Keratinocyte (primary cell): ENCODE results near the gene MIA2.

Experiments used
- CTCF ChIP-seq, 3 experiments: IDR thresholded peaks in 1 of 3; conservative IDR thresholded peaks in 1 of 3; optimal IDR thresholded peaks in 1 of 3; 2 replicates in 2 of 3; 3 replicates in 1 of 3; pipeline versions ENCODE3 to v1.5.1; 2011; ENCODE audit warnings: low read length in 3 of 3, mild to moderate bottlenecking in 3 of 3, moderate library complexity in 2 of 3, control low read depth in 1 of 3, inconsistent platforms in 1 of 3; ENCODE audit not compliant: insufficient read depth in 2 of 3; ENCODE audit errors: extremely low read depth in 1 of 3
- EZH2 ChIP-seq: IDR thresholded peaks from one replicate; pipeline ENCODE4 v1.6.1; 2012; ENCODE audit warnings: inconsistent platforms, mild to moderate bottlenecking, low read length, moderate library complexity

- TF ChIP-seq CTCF (optimal IDR thresholded peaks at IDR 0.05 in 1 of 3, IDR thresholded peaks at IDR 0.05 in 1 of 3, conservative IDR thresholded peaks at IDR 0.05 in 1 of 3; ENCODE audit: extremely low read depth in 1 of 3, insufficient read depth in 2 of 3, low read length in 3 of 3) (no peak), EZH2 (no peak)
Measured at GRCh38 chr14:39217214-39217879, 16.4 kb upstream of the MIA2 start.
